T-helper 1 cell (primary cell): ENCODE data around the gene HEATR1.
A peak's percentile ranks its signal among the peaks of the same experiment; 100 is the strongest.
"Not testable (repeated sequence)": the region's sequence is repeated elsewhere in the genome, so short reads cannot be mapped to it uniquely, and the experiment has no call there.

Experiments used
- DNase-seq, 5 donors: peaks; one replicate each; pipeline ENCODE4 v3.0.0-alpha.2; 2012 to 2020

HEATR1 gene

DNA sequence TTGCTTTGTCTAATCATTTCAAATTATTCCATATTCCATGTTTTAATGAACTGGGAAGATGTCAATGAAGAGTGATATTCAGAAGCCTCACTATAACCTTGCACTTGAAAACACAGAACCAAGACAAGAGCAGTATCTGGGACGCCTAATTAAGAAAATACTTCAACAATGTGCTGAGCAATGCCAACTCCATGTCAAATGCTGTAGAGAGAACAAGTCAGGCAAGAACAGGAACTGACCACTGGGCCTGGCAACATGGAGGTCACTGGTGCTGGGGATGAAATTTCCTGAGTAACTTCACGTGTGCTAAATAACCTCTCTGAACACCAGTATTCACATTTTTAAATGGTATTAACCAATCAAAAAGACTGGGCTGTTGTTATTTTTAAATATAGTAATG, 22.8 kb downstream of the HEATR1 start:
- no peak for DNase-seq

DNA sequence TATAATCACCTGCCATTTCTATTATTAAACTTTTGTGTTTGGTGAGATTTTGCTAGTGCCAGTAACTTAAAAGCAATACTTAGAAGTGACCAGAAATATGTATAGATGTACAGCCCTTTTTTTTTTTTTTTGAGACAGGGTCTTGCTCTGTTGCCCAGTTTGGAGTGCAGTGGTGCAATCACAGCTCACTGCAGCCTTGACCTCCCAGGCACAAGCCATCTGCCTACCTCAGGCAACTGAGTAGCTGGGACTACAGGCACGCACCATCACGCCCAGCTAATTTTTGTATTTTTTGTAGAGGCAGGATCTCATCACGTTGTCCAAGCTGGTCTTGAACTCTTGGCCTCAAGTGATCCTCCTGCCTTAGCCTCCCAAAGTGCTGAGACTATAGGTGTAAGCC, 23.9 kb downstream of the HEATR1 start:
- not testable (repeated sequence) for DNase-seq

DNA sequence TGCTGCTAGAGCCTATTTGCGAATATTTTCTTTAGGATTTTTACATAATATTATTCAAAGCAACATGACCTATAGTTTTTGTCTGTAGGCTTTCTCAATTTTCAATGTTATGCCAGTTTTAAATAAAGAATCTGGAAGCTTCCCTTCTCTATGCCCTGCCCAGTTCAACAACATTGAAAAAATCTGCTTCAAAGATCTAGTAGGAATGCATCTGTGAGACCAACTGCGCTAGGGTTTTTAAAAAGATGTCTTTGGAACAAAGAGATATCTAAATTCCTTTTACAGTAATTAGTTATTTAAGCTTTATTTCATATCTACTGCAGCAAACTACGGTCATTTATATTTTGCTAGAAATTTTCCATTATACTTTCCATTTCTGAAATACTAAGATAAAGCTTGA, 25.7 kb downstream of the HEATR1 start:
- no peak for DNase-seq

DNA sequence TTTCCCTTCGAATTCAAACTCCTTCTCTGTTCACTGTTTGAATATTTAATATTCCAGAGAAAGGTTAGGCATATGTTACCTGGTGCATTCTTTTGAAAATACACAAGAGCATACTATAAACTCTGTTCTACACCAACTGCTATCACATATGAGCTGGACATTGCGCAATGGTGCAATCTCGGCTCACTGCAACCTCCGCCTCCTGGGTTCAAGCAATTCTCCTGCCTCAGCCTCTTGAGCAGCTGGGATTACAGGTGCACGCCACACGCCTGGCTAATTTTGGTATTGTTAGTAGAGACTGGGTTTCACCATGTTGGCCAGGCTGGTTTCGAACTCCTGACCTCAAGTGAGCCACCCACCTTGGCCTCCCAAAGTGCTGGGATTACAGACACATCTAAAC, 27.3 kb downstream of the HEATR1 start:
- DNase-seq = not testable (repeated sequence)

DNA sequence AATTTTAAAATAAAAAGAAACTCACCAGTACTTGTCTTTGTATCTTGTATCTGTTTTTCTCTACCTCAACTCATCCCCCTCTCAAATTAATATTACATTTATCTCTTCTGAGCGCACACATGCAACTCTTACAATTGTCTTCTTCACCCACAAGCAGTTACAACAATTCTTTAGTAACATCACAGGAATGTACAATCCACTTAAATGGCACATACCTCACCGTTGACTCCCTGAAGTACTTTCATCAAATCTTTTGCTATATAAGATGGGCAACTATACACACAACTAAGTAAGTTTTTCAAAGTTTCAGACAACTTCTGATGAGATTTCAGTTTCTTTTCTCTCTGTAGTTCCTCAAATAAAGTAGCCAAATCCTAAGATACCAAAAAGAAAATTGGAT, 28.3 kb downstream of the HEATR1 start:
- no peak for DNase-seq

DNA sequence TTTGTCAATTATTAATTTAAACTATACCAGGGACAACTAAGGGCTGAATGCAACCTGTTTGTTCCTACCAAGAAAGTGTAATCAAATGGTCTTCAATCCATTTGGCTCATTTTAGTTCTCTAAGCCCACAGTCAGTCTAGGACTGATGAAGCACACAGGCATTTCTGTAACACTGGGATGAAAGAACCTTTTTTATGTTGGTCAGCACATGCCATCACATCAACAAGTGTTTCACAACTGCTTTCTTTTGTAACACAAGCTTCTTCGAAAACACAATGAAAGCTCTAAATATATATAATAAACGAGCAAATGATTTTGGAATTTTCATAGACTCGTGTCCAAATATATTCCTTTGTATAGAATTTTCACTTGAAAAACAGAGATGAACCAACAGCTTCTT, 28.8 kb downstream of the HEATR1 start:
- DNase-seq = no peak

DNA sequence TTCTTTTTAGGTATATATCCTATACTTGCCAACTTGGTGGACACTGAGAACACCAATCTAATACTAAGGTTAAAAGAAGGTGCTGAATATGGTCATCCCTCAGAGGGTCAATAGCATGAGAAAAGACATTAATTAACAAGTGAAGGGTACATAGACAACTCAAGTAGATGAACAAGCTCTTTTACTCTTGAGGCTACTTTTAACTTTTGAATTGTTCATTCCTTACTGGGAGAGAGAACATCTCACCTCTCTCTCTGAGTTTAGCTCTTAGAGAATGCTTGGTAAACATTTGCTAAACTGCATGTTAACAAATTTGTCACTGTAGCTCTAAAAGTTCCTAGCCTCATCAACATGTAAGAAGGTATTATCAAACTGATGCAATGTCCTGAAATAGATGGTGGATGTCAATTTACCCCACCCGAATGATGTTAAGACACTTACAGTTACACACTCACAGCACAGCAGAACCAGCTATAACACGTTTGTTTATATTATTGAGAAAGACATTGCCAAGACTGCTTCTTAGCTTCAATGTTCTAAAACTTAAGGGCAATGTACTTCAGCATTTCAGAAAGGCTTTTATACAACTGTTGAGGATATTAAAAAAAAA, 35.9 kb downstream of the HEATR1 start:
- DNase-seq = peak in 1 of 5 donors; percentile 12

DNA sequence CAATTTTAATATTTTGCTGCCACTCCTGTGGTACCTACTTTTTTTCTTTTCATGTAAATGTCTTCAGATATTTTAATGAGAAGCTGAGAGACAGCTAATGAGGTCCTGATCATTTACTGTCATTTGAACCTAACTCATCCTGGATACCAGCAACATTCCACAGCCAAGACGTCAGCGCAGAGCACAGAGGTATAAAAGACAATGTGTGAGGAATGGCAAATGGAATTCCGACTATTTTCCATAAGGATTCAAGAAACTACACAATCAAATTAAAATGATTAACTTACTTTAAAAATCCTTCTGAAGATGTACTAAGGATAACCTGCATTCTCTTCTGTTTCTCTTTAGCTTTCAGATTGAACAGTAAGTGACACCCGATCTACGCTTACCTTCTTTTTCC, 38.8 kb downstream of the HEATR1 start:
- DNase-seq = no peak

DNA sequence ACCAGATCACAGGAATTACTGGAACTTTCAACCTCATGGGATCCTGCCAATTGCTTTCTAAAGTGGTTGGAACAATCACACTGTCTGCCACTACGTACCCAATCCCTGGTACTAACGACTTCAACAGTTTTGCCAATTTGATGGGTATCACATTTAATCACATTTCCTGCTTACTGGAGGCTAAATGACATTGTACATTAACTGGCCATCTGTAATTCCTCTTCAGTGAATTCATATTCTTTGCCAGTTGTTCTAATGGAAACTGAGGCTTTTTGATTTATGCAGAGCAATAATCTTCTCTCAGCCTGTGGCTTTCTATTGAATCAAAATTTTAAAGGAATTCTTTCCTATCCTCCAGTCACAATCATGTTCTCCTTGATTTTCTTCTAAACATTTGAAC, 42.3 kb downstream of the HEATR1 start:
- DNase-seq = no peak

DNA sequence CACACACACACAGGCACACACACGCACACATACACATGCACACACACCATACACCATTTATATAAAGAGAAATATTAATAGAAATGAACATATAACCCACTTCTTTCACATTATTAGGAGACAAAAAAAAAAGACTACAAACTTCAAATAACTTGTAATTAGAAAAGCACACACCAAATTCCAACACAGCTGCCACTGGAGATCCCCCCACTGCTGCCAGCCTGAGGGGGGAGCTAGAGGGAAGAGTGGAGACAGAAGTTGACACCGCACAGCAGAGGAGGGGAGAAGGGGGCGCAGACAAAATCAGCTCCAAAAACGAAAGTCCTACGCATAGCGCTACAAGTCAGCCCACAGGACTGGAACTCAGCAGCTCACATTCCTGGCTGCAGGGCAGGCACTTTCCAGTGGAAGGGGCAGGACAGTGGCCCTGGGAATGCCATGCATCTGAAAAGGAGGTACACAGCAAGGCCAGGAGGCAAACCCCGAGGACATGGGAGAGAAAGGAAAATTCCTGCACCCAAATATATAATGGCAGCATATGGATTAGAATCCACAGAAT, 44.0 kb downstream of the HEATR1 start:
- DNase-seq = no peak

DNA sequence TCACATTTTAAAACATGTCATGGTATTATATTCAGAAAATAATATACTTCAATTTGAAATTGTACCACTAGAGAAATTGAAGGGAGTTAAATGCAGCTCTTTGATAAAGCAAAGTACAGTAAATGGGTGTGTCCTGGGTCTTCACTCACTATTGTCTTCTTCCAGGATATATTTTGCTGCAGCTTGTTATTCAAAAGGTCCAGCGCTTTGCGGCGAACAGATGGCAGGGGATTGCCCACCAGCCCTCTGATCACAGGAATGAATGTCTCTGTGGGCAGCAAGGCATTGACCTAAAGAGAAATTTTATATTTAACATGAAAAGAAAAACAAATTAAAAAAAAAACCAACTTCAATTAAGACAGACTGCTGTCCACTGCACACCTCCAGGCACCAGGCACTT, 45.5 kb downstream of the HEATR1 start:
- no peak for DNase-seq

DNA sequence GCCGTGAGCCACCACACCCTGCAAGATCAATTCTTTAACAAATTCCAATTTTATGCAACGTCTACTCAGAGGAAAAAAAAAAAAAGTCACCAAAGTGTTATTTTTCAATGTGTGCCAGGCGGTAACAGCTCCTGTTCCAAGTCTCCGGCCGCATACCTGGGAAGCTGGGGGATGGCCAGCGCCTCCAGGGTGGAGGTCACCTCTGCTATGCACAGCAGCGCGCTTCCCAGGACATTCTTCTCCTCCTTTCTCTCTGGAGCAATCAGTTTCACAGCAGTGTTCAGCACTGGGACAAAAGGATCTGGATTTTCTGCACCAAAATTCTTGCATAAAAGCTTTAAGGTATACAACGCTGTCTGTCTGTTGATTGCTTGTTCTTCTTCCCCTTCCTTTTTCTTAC, 46.2 kb downstream of the HEATR1 start:
- no peak for DNase-seq

DNA sequence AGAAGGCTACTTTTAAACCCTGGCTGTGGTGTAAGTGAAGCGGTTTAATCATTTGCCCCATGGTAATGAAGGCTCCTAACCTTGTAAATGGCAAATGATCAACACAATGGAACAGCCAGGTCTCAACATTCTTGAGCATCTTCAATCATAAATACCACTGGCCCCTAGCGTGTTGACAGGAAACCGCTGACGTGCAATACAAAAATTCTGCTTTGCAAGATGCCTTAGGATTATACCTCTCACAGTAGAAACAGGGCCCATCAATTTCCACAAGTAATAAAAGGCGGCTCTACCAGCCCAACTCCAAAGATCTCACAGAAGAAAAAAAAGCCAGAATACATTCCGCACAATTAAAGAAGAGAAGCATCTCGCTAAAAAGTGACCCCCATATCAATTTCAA, 47.7 kb downstream of the HEATR1 start:
- no peak for DNase-seq

DNA sequence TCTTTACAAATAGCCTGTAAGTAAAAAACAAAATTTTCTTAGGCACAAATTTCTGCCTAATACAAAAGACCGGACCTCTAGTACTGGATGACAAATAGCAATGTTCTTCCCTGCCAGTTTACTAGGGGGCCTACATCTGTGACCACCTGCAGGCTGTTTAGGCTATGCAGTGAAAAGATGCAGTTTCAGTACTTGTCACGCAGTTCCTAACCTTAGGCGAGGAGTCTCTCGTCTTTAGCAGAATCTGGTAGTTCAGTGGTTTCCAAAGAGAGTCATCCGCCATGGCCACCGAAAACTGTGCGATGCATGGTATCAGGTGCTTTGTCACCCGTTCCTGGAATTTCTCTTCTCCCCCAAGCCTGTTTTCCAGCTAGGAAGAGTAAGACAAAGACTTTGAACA, 50.9 kb downstream of the HEATR1 start:
- no peak for DNase-seq

DNA sequence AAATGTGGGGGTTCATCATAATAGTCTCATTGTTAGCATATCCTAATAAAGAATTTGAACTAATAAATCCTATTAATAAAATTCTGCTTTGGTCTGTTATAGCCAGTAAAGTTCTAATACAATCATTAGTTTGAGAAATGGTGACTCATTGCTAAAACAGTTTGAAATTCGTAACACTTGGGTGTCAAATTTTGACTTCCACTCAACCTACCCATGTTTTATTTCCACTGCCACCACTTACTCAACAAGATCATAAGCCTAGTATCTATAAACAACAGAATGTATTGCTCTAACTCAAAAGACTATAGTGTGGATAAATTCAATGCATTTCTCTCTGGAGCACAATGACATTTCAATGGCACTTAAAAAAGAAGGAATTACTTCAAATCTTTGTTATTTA, 51.4 kb downstream of the HEATR1 start:
- DNase-seq = no peak

DNA sequence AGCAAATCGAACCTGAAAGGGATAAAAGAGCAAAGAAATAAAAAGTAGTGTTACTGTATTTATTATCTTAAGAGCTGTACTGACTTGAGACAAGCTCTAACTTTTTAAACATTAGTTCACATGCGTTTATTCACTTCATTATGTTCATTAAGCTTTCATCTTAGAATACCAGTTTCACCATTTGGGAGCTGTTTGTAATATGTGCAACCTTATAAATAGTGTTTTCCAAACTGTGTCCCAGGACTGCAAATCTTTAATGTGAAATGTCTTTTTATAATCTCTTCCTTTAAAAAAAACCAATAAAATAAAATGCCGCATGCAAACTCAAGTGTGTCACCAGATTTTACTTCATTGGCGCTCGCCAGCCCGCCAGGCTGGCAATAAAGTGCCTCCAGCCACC, 52.2 kb downstream of the HEATR1 start:
- DNase-seq = no peak

DNA sequence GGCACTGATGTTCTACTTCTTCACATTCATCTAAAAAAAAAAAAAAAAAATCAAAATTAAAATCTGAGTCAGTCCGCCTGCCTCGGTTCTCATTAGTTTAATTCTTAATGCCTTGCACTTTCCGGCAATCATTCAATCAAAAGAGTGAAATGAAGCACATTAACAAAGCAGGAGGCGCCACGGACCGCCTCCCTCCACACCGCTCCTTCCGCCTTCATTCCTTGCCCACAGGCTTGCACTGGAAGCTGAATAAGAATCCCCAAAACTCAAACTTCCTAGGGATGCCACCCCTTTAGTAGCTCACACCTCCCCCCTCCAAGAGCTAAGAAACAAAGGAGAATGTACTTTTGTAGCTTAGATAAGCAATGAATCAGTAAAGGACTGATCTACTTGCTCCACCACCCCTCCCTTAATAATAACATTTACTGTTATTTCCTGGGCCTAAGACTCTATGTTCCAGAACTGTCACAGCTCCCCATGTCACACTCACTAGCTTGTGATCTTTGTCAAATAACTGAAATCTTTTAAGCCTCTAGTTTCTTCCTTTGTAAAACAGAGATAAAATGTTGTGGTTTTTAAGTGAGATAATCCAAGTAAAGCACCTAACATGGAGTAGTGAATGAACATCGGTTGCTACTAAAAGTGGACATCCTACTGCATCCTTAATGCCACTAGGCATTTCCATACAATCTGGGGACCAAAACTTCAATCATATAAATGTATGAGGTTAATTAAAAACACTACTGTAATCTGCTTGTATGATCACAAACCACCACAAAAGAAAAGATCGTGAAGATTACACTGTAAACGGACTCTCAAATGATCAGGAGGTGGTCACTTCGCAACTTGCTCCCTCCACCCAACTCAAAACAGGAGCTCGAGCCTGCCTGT, 53.1 kb downstream of the HEATR1 start:
- DNase-seq = no peak

DNA sequence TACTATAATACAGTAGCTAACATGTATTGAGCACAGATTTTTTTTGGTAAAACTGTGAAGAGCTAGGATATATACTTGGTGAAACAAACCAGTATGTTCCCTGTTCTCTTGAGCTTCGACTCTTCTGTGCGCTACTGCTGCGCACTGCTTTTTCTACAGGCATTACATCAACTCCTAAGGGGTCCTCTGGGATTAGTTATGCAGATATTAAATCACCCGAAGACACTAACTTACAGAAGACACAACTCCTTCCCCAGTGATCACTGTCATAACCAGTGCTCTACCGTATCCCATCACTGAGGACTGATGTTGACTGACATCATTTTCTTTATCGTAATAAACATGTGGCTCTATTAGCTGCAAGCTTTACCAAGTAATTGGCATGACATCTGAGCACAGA, 55.9 kb downstream of the HEATR1 start:
- no peak for DNase-seq

DNA sequence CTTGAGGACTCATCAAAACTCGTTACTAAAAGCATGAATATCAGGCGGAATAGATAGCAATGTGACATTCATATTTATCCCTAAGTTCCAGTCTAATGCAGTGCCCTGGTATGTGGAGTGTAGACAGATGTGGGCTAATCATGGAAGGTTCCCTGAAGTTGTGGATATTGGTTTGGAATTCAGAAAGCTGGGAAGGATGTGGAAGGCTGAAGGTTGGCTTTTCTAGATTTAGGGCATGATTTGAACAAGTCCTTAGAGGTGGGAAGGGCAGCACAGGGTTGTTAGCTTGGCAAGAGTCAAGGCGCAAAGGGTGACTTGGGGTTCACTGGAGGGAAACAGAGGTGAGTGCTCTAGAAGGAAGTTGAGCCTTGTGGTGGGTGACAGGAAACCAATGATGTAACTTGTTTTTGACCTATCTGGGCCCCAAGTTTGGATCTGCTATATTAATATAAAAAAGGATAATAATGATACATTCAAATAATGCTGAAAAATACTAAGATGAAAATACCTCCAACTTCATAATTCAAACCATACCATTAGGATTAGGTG, 58.6 kb downstream of the HEATR1 start:
- no peak for DNase-seq

DNA sequence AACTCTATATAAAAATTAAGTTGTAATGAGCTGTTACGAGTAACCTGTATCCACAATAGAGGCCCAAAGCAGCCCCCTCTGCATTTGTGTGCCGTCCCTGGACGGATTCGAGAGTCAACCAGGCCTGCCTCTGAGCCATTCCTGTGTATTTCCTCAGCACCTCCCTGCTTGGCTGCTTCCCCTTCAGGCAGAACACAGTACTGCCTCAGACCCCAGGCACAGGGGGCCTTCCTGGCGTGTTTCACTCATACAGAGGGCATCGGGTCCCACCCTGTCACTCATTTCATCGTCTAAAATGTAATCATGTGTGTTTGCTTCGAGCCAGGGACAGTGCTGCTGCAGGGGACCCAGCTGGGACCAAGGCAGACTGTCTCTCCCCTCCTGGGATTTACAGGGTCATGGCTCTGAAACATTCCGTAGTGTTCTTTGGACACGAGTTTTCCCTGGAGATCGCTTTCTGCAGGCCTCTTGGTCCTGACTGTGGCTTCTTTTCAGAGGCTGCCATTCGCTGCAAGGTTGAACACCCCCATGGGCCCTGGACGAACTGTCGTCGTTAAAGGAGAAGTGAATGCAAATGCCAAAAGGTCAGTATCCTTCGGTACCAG, 61.1 kb downstream of the HEATR1 start:
- no peak for DNase-seq

DNA sequence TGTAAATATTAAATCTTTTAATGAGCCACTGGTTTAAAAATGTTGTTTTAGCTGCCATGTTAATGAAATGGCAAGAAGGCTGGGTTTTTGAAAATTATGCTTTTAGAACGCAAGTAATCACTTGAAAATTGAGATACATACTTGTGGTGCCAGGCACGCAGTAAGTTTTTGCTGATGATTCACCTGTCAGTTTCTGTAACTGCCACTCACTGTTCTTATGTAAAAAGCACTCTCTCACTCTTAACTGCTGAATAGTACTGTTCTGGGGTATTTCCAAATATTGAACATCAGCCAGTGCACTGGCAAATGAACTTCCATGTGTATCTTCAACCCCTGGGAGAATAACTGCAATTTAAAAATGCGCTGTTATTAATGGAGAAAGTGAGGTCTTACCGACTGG, 62.6 kb downstream of the HEATR1 start:
- no peak for DNase-seq

DNA sequence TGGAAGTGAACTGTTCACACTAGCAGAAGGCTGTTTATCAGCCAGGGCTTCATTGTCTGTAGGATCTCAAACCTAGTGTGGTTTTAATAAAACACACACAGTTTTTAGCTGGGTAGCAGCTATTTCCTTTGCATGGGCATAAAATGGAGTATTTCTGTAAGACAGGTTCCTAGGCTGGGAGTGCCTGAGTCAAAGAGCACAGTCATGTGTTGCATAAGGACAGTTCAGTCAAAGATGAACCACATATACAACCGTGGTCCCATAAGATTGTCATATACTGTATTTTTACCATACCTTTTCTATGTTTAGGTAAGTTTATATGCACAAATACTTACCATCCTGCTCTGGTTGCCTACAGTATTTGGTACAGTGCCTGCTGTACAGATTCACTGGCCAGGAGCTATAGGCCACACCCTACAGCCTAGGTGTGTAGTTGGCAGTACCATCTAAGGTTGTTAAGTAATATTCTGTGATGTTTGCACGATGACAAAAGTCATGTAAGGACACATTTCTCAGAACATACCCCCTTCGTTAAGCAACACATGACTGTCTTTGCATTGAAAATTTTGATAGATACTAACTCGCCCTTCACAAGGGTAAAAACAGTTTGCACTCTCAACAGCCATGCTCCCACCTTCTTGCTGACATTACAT, 63.4 kb downstream of the HEATR1 start:
- DNase-seq = no peak

DNA sequence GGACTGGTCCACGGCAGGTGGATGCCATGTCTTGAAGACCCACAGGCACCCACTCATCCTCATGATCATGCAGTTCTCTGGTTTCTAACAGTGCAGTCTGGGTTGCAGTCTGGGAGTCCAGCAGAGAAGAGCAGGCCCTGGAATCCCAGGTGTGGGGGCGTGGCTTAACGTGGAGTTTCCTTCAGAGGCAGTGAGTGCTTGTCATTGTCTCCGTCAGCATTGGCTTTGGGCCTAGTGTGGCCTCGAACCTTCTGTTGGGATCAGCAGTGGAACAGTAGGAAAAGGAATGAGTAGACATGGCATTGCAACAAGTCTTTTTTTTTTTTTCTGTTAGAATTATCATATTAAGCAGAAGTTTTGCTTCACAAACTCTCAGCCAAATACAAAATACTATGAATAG, 67.8 kb downstream of the HEATR1 start:
- no peak for DNase-seq
